ENCODE data around the gene KPNB1.

DNA sequence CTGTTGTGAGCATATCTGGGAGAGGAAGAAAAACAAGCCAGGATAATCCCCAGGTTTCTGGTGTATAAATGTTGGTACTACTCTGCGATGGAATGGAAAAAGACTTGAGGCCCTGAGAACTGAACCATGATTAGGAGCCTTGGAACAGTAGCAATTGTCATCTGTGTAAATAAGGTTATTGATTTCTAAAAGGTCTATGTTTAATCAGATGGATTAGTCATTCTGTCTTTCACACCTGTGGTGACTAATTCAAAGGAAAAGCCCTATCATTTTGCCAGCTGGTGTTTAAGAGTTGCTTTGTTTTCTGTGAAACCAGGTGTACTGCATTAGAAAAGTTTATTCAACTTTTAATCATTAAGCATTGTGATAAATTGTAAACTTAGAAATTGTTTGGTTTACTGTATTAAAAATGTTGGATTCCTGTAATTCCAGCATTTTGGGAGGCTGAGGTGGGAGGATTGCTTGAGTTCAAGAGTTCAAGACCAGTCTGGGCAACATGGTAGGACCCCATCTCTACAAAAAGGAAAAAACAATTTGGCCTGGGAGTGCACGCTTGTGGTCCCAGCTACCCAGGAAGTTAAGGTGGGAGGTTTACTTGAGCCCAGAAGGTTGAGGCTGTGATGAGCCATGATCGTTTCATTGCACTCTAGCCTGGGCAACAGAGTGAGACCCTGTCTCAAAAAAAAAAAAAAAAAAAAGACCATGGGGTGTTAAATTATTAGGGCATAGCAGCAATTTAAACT lies 29.0 kb upstream of the KPNB1 start:
- TF ChIP-seq EZH2phosphoT487 (IDR thresholded peaks at IDR 0.05; ENCODE audit: insufficient read depth, low read depth) = no peak
- TF ChIP-seq EZH2 (IDR thresholded peaks at IDR 0.05; ENCODE audit: insufficient read depth, poor library complexity, severe bottlenecking) = no peak
